Common myeloid progenitor, CD34-positive (primary cell): ENCODE measurements around the gene TXN2.

Experiments
- CTCF ChIA-PET: fragments of 350-600 bp; sonication (Branson Sonifier 250); formaldehyde crosslinking; loops from one replicate; lab custom pipeline; 2021; ENCODE audit warnings: antibody characterized with exemption; lab: Charles Lee
- POLR2A ChIA-PET: fragments of 350-600 bp; sonication (Branson Sonifier 250); formaldehyde crosslinking; loops from one replicate; lab custom pipeline; 2021; ENCODE audit warnings: antibody characterized with exemption; lab: Charles Lee
- DNase-seq, 3 donors: peaks; one replicate each; pipeline versions ENCODE4 v3.0.0 to v3.0.0-alpha.2; 2013
- H3K27ac ChIP-seq, 2 experiments: 1 replicate in 1 of 2; 2 replicates in 1 of 2; pipeline ENCODE4 v1.7.0; 2013; ENCODE audit warnings: inconsistent platforms in 2 of 2, low read length in 2 of 2, mild to moderate bottlenecking in 2 of 2, low read depth in 1 of 2, moderate library complexity in 1 of 2; ENCODE audit not compliant: severe bottlenecking in 2 of 2, insufficient read depth in 1 of 2, poor library complexity in 1 of 2
- H3K27me3 ChIP-seq, 5 experiments: replicated peaks in 2 of 5; 1 replicate in 3 of 5; 2 replicates in 2 of 5; pipeline versions ENCODE4 v1.6.1 to v1.7.0; 2013; ENCODE audit warnings: low read length in 4 of 5, mild to moderate bottlenecking in 2 of 5, moderate library complexity in 2 of 5, inconsistent platforms in 1 of 5; ENCODE audit not compliant: insufficient read depth in 5 of 5, control insufficient read depth in 4 of 5
- H3K36me3 ChIP-seq, 4 experiments: 1 replicate in 2 of 4; 2 replicates in 2 of 4; pipeline versions ENCODE4 v1.6.1 to v1.7.0; 2013; ENCODE audit warnings: low read length in 3 of 4, control low read depth in 1 of 4, mild to moderate bottlenecking in 1 of 4; ENCODE audit not compliant: control insufficient read depth in 4 of 4, insufficient read depth in 4 of 4
- H3K4me1 ChIP-seq, 4 experiments: 1 replicate in 3 of 4; 2 replicates in 1 of 4; pipeline versions ENCODE4 v1.6.1 to v1.7.1; 2013; ENCODE audit warnings: low read length in 3 of 4, mild to moderate bottlenecking in 3 of 4, control low read depth in 1 of 4, inconsistent platforms in 1 of 4, moderate library complexity in 1 of 4; ENCODE audit not compliant: control insufficient read depth in 4 of 4, insufficient read depth in 4 of 4; ENCODE audit errors: control extremely low read depth in 1 of 4
- H3K4me3 ChIP-seq, 7 experiments: 1 replicate in 4 of 7; 2 replicates in 3 of 7; pipeline versions ENCODE4 v1.5.1 to v1.7.0; 2013; ENCODE audit warnings: mild to moderate bottlenecking in 7 of 7, low read length in 6 of 7, moderate library complexity in 6 of 7, inconsistent platforms in 2 of 7, low read depth in 2 of 7, control low read depth in 1 of 7; ENCODE audit not compliant: insufficient read depth in 4 of 7, control insufficient read depth in 1 of 7; ENCODE audit errors: extremely low read depth in 1 of 7
- H3K9me3 ChIP-seq, 5 experiments: 1 replicate in 4 of 5; 2 replicates in 1 of 5; pipeline versions ENCODE4 v1.6.1 to v1.7.1; 2013; ENCODE audit warnings: low read length in 4 of 5, mild to moderate bottlenecking in 2 of 5, inconsistent platforms in 1 of 5, low read depth in 1 of 5, moderate library complexity in 1 of 5; ENCODE audit not compliant: control insufficient read depth in 4 of 5, insufficient read depth in 2 of 5; ENCODE audit errors: control extremely low read depth in 1 of 5
- WGBS: methylation state at CpG from one replicate; pipeline ENCODE4 v1.1.5; 2013; ENCODE audit not compliant: insufficient coverage; 5-methylcytosine and 5-hydroxymethylcytosine counted together

Gene TXN2

GRCh38 chr22:36514766-36515165 lies 33.3 kb upstream of the TXN2 start:
- ChIA-PET CTCF (no interaction called here), POLR2A (no interaction called here)
- Histone ChIP-seq H3K36me3 (peaks cover 33 to 91% (median 75%) of the 10 kb centered on the region in 4 experiments), H3K4me1 (peaks cover 0 to 3% (median 1%) of the 10 kb centered on the region in 4 experiments), H3K4me3 (no peak overlapping the region), H3K27me3 (no peaks in the 10 kb centered on the region), H3K27ac (no peak overlapping the region), H3K9me3 (no peaks in the 10 kb centered on the region)
- no peak for DNase-seq
- 100% methylated on average over 1 of the region's 1 CpG for WGBS

- Histone ChIP-seq H3K4me1 (no peaks in the 10 kb centered on the region), H3K9me3 (no peaks in the 10 kb centered on the region), H3K27me3 (no peaks in the 10 kb centered on the region), H3K27ac (no peak overlapping the region), H3K4me3 (no peak overlapping the region), H3K36me3 (peaks cover 26 to 74% (median 58%) of the 10 kb centered on the region in 4 experiments)
- ChIA-PET CTCF (interaction anchor here (0.6 to 1.2 kb wide), 2 partner anchors 14 to 20 kb away, joined by 3 read pairs; no protein-coding TSS in a partner anchor), POLR2A (no interaction called here)
- no peak for DNase-seq
- WGBS = 74% methylated on average over 3 of the region's 4 CpGs
These were observed 31.6 kb upstream of the TXN2 start for GRCh38 chr22:36512991-36513390.

DNA sequence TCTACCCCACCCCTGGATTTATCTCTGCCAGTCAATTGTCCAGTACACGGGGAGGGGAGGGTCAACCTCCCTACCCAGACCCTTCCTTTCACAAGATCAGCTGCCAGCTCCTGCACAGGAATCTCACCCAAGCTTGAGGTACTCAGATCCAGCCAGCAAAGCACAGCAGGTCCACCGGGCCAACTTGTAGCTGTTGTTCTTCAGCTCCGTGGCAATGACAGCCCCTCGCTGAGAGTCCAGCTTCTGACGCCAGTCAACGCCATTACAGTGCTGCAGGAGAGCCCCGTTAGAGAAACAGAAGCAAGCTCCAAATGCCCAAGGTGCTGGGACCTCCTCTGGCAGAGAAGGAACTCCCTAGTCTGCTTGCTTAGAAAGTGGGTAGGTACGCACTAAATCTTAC lies 30.9 kb upstream of the TXN2 start:
- 95% methylated on average over 5 of the region's 8 CpGs for WGBS
- ChIA-PET CTCF (interaction anchor here (0.6 to 1.2 kb wide), 3 partner anchors 9 to 20 kb away, joined by 3 read pairs; no protein-coding TSS in a partner anchor), POLR2A (interaction anchor here (0.7 kb wide), 1 partner anchor 245 kb away, joined by 3 read pairs; no protein-coding TSS in a partner anchor)
- Histone ChIP-seq H3K27ac (no peak overlapping the region), H3K9me3 (no peaks in the 10 kb centered on the region), H3K36me3 (peaks cover 25 to 68% (median 55%) of the 10 kb centered on the region in 4 experiments), H3K4me3 (no peak overlapping the region), H3K27me3 (no peaks in the 10 kb centered on the region), H3K4me1 (peaks cover under 1 to 3% (median 2%) of the 10 kb centered on the region in 4 experiments)
- DNase-seq = no peak

DNA sequence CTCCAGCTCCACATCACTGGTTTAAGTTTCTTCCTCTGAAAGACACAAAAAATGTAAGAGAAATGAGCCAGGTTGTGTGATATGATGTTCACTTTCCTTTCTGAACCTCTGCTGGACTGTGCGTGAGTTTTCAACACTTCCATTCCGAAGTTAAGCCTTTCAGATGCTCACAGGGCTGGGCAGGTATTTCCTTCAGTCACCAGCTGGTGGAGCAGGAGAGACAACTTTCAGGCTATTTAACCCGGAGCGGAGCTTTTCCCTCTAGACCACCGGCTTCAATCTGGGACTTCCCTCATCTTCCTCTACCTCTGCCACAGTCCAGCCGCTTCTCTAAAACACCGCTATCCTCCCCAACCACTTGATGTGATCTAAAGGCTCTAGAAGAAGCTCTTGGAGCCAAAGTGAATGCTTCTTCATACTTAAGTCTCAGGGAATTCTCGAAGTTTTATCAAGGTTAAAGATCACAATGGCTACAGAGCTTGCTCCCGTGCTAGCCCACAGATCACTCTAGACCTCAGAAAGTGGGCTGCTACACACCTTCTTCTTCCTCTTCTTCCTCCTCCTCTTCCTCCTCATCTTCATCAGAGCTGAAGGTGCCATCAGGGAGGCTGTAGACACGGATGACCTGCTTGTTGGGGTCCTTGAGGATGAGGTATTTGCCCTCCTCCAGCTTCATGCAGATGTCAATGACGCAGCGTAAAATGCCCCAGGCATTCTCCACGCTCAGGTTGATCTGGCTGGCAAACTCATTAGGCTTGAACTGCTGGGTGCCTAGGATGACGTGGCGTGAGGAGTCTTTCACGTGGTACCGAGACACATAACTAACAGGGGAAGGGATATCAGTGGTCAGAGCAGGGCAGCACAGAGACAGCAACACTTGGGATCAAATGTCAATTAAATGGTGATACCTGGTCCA lies 29.8 kb upstream of the TXN2 start:
- Histone ChIP-seq H3K36me3 (peaks cover 19 to 57% (median 46%) of the 10 kb centered on the region in 4 experiments), H3K27me3 (no peaks in the 10 kb centered on the region), H3K4me1 (peaks cover 3 to 14% (median 12%) of the 10 kb centered on the region in 4 experiments), H3K27ac (no peak overlapping the region), H3K9me3 (no peaks in the 10 kb centered on the region), H3K4me3 (no peak overlapping the region)
- peak; percentile 54 to 73 (median 64) for DNase-seq
- ChIA-PET POLR2A (interaction anchor here (0.9 to 2.1 kb wide), 3 partner anchors 10 to 18 kb away, joined by 3 to 10 read pairs (median 6); partner anchors contain the start of gene EIF3D), CTCF (interaction anchor here (0.9 to 2.1 kb wide), 12 partner anchors 10 to 342 kb away, joined by 3 to 11 read pairs (median 4); no protein-coding TSS in a partner anchor)
- WGBS = 79% methylated on average over 14 of the region's 17 CpGs

- Histone ChIP-seq H3K4me1 (peaks cover 3 to 20% (median 16%) of the 10 kb centered on the region in 4 experiments), H3K27me3 (no peaks in the 10 kb centered on the region), H3K36me3 (peaks cover 15 to 51% (median 40%) of the 10 kb centered on the region in 4 experiments), H3K27ac (no peak overlapping the region), H3K9me3 (no peaks in the 10 kb centered on the region), H3K4me3 (no peak overlapping the region)
- POLR2A ChIA-PET = interaction anchor here (0.9 to 2.1 kb wide), 3 partner anchors 11 to 18 kb away, joined by 3 to 10 read pairs (median 6); partner anchors contain the start of gene EIF3D
- 100% methylated on average over 2 of the region's 3 CpGs for WGBS
- DNase-seq = no peak
- CTCF ChIA-PET = interaction anchor here (0.9 to 2.1 kb wide), 12 partner anchors 11 to 343 kb away, joined by 3 to 11 read pairs (median 4); no protein-coding TSS in a partner anchor
These were observed 28.9 kb upstream of the TXN2 start for GRCh38 chr22:36510384-36510783.

GRCh38 chr22:36507518-36508010 lies 26.1 kb upstream of the TXN2 start:
- Histone ChIP-seq H3K36me3 (peaks cover 8 to 43% (median 21%) of the 10 kb centered on the region in 4 experiments), H3K4me3 (peak overlapping the region in 3 of 7 experiments; percentile 62 to 73 (median 69)), H3K9me3 (no peaks in the 10 kb centered on the region), H3K4me1 (peaks cover 3 to 28% (median 17%) of the 10 kb centered on the region in 4 experiments), H3K27me3 (no peaks in the 10 kb centered on the region), H3K27ac (no peak overlapping the region)
- POLR2A ChIA-PET = interaction anchor here (0.7 to 1.4 kb wide), 3 partner anchors 14 to 23 kb away, joined by 3 to 4 read pairs (median 3); no protein-coding TSS in a partner anchor
- CTCF ChIA-PET = interaction anchor here (0.8 to 2.7 kb wide), 3 partner anchors 14 to 17 kb away, joined by 3 to 15 read pairs (median 5); no protein-coding TSS in a partner anchor
- 100% methylated on average over 3 of the region's 6 CpGs for WGBS
- no peak for DNase-seq
